VCaP (cell line): ENCODE measurements around the gene YPEL4.
A peak's percentile ranks its signal among the peaks of the same experiment; 100 is the strongest.
"Not testable (repeated sequence)": the region's sequence is repeated elsewhere in the genome, so short reads cannot be mapped to it uniquely, and the experiment has no call there.

Experiments used
- H3K27ac ChIP-seq: fragments of 450-650 bp; 2 replicates; pipeline ENCODE4 v1.5.1; 2017
- CTCF ChIP-seq: fragments of 450-650 bp; conservative IDR thresholded peaks from 2 replicates; pipeline ENCODE4 v1.5.1; 2017; ENCODE audit warnings: mild to moderate bottlenecking, moderate library complexity

YPEL4 gene

GRCh38 chr11:57658023-57658361 lies 8.3 kb upstream of the YPEL4 start:
- H3K27ac ChIP-seq: peak overlapping the region; percentile 77
- TF ChIP-seq CTCF: no peak

GRCh38 chr11:57657194-57658022 lies 7.7 kb upstream of the YPEL4 start, which contains the start of gene CLP1:
CLP1 (plus strand) TSS chr11:57657762; CDS start chr11:57659477, 1,715 bp downstream.
- peak within 1 kb of the TSS; percentile 77 for H3K27ac ChIP-seq
- TF ChIP-seq CTCF: no peak

- peak overlapping the region; percentile 77 for H3K27ac ChIP-seq
These were observed 7.1 kb upstream of the YPEL4 start for GRCh38 chr11:57656885-57657193.

DNA sequence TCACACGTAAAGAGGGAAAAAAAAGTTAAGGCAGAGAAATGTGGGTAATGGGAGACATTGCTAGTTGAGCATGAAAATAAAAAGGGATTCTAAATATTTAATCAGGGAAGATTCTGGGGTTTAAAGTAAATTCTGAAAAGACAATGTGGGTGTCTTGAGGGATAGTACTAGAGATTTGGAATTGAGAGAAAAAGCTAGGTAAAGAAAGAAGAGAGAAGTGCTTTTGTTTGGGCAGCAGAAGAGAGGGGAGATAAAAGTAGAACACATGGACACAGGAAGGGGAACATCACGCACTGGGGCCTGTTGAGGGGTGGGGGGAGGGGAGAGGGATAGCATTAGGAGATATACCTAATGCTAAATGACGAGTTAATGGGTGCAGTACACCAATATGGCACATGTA lies 3.5 kb upstream of the YPEL4 start:
- no peak overlapping the region for H3K27ac ChIP-seq
- TF ChIP-seq CTCF: no peak

More at GRCh38 chr11:57656885-57657193, 7.1 kb upstream of the YPEL4 start:
- no peak for TF ChIP-seq CTCF

GRCh38 chr11:57652662-57653061 lies 3.0 kb upstream of the YPEL4 start:
- no peak for TF ChIP-seq CTCF
- no peak overlapping the region for H3K27ac ChIP-seq

GRCh38 chr11:57652230-57652629 lies 2.5 kb upstream of the YPEL4 start:
- not testable (repeated sequence) for H3K27ac ChIP-seq

- TF ChIP-seq CTCF: no peak
- H3K27ac ChIP-seq: no peak overlapping the region
These were observed 1.7 kb upstream of the YPEL4 start for GRCh38 chr11:57651408-57651807.

DNA sequence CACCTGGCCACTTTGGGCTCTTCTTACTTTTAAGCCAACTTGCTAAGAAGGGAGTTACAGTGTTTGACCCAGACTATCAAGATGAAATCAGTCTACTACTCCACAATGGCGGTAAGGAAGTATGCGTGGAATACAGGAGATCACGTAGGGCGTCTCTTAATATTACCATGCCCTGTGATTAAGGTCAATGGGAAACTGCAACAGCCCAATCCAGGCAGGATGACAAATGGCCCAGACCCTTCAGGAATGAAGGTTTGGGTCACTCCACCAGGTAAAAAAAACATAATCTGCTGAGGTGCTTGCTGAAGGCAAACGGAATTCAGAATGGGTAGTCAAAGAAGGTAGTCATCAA lies 1.0 kb upstream of the YPEL4 start:
- H3K27ac ChIP-seq: no peak overlapping the region

More for the DNA sequence above, 1.0 kb upstream of the YPEL4 start:
- TF ChIP-seq CTCF: no peak
